ENCODE results near the gene CPM. TPM values are rescaled to one million over a fixed set of nuclear protein-coding genes. Genes with fewer than 3 reads are reported as not detected.

The CPM gene
- total RNA-seq, 1 donor from 2014 or later: 13.4 TPM

DNA sequence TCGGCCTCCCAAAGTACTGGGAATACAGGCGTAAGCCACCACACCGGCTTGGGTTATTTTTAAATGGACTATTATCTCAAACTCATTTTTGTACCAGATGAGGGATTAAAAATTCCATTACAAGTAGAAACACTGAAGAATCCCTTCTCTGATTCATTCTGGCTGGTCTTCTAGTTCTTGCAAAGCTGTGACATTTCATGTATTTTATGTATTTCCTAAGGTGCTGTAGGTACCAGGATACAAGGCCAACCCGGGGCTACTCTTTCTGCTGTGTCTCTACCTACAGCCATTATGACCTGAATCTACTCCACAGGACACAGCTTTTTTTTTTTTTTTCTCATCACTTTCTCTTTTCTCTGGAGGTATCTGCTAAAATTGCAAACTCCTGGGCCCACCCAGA is 24.9 kb downstream of the CPM start:
- intact Hi-C loops (cut with micrococcal nuclease): no loop called here

DNA sequence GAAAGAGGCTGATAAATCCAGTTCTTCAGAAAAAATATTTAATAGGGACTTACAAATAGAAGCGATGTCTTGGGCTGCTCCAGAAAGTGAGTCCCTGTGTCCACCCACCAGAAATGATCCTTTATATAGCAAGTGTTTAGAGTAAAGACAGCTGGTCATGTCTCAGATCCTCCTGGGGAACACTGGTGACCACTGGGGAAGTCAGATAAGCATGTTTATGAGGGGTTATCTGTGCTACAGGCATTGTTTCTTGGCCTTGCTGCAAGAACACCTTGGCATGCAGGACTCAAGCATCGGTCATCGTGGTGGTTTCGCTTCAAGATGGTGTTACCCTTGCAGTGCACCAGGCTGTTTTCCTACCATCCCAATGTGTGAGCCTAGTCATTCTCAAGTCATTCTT is 27.2 kb downstream of the CPM start:
- intact Hi-C loops (cut with micrococcal nuclease): no loop called here

DNA sequence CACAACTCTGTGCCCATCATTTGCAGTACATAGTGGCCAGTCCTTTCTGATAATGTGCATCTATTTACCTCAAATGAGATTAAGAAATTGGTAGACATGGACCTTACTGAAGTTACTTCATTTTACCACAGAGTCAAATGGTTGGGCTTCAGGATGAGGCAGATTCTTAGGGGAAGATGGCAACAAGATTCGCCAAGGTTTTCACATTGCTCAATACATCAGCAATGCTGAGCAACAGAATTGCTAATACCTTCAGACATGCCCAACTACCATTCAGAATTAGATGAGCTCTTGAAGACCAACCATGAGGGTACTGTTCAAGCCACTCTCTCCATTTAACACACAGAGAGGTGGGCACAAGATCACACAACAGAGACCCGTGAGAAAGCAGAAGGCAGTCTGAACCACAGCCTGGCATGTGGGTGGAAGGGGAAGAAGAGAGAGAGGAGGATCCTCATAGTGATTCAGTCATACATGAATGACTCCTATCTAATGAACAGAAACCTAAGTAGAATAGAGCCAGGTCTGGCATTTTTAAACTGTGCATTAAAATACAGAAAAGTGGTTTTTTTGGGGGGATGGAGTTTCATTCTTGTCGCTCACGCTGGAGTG is 28.5 kb downstream of the CPM start:
- intact Hi-C loops (cut with micrococcal nuclease): no loop called here

DNA sequence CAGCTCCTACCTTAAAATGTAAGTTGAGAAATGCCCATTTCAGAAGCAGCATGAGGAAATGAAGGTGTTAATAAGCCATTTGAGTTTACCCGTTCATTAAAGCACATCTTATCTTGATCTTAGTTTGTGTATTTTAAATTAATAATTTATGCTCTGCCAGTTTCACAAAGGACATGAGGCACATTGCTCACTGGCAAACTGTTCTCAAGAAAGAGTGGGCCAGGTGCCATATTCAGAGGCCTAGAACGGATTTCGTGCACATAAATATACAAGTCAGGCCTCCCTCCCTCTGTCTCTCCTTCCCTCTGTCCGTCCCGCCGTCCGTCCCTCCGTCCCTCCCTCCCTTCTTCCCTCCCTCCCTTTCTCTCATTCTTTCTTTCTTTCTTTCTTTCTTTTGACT is 29.5 kb downstream of the CPM start:
- intact Hi-C loops (cut with micrococcal nuclease): no loop called here

DNA sequence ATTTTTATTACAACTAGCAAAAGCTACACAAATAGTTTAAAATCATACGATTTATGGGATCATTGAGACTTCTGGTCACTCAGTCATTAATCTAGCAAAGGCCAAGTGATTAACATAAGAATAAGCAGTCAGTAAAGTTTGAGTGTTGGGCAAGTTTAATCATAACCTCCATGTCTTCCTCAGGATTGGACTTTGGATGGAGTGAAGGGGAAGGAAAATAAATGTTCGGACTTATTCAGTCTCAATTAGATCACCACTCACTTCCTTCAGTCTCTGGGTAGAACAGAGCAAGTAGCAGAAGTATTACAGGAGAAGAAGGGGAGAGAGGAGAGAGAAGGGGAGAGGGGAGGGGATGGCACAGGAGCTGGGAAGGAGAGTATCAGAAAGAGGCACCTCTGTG is 31.4 kb downstream of the CPM start:
- intact Hi-C loops (cut with micrococcal nuclease): no loop called here

DNA sequence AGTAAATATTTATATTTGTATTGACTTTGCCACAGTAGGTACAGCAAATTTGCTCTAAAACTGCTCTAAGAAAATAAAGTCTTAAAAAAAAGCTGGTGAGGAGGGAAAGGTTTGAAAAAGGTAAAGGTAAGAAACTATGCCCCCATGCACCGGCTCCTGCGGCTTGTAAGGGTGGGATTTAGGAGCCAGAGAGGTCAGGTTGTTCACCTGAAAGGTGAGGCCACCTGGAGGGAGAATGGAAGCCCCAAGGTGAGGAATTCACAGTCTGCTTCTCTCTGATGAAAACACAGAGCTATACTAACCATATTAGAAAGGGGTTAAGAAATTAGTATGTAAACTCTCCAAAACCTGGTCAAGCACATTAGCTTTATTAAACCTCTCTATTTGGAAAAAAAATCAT is 31.8 kb downstream of the CPM start:
- intact Hi-C loops (cut with micrococcal nuclease): no loop called here

DNA sequence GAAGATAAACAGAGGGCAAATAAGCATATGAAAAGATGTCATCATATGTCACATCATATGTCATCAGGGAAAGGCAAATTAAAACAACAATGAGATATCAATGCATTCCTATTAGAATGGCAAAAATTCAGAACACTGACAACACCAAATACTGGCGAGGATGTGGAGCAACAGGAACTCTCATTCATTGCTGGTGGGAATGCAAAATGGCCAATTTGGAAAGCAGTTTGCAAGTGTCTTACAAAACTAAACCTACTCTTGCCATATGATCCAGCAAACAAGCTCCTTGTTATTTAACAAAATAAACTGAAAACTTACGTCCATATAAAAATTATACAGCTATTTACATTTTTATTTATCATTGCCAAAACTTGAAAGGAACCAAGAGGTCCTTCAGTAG is 32.7 kb downstream of the CPM start:
- intact Hi-C loops (cut with micrococcal nuclease): no loop called here

DNA sequence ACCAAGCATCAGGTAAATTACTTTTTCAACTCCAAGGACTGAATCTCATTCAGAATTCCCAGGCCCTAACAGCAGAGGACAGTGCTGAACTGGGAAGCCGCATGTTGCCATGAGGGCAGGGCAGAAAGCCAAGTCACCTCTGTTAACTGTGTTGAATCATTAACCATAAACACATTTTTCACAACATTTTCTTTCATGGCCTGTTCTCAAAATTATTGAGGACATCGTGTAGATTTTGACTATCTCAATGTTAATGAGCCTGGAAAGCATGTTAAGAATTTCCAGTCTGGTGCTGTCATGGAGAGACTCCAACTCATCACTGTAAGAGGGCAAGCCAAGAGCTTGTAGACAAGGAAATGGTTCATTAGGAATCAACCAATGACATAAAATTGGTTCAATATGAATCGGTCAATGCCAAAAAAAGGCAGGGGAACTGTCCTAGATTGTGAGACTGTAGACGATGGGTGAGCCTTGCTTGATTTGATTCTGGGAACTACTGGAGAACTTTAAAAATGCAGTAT is 33.7 kb downstream of the CPM start:
- intact Hi-C loops (cut with micrococcal nuclease): no loop called here

DNA sequence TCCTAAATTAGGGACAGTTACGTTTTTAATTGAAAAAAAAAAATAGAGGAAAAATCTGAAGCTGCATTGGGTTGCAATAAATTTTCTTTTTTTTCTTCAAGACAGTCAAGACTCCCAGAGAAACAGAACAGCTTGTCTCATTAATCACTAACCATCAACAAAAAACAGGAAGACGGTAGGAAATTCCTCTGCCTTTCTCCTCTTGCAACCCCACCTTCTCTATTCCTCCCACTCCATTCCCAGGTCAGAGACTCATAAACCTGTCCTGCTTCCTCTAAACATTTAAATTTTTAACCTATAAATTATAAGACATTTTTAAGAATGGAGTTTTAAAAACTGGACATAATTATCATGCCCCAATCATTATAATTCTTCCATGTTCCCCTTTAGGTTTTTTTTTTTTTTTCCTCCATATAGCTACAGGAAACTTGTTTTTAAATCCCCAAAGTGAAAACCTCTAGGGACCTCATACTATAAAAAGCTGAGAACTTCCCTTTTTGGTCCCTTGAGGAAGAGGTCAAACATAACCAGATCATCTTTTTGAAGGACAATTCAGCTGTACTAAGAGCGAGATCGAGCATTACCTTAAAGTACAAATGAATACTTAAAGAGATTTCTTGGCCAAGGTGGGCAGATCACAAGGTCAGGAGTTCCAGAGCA is 36.0 kb downstream of the CPM start:
- intact Hi-C loops (cut with micrococcal nuclease): no loop called here

DNA sequence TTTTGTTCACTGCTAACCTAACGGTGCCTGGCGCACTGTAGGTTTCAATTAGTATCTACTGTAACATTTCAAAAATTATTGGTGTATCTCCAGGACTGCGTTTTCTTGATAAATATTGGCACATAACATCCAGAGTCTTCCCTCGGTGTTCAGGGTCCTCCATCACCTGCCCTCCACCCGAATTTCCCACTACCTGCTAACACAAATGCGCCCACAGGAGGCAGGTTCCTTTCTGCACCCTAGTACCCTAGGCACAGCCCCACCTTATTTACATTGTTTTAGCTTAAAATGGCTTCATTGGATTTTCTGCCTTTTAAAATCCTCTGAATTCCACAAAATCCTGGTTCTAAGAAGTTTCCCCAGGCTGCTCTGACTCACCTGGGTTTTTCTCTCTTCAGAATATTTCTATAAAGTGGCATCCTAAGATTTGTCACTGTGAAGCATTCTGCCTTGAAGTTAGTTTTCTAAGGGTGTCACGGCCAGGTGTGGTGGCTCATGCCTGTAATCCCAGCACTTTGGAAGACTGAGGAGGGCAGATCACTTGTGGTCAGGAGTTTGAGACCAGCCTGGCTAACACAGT is 38.6 kb downstream of the CPM start:
- intact Hi-C loops (cut with micrococcal nuclease): no loop called here

DNA sequence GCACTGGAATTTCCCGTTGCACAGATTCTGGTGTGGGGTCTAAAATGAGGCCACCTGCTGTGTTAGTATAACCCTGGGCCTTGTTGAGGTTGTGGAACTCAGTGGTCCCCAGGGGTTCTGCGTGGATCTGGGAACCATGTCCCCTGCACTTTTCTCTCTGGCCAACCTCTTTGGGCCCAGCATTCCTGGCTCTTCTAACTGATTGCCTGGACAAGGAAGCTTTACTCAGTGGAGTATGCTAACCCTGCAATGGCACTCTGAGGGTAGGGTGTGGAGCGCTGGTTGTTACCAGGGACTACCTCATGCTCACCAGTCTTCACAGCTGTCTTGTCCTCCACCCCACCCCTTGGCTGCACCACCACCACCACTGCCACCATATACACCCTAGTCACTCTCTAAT is 39.2 kb downstream of the CPM start:
- intact Hi-C loops (cut with micrococcal nuclease): no loop called here

DNA sequence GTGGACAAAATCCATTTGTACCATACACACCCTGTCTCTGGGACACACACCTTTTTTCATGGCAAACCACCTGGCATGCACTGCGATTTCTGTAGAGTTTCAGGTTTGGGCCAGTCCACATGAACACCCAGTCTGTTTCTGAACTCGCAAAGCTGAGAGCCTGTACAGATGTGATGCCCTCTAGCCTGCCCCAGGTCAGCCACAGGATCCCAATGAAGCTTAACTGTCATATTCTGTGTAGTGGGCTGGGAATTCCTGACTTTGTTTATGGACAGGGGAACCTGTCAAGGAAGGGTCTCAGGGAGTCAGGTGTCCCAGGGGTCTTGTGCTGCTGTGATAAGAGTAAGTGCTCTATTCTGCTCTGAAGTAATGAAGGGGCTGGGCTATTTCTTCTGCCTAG is 39.8 kb downstream of the CPM start:
- intact Hi-C loops (cut with micrococcal nuclease): no loop called here

DNA sequence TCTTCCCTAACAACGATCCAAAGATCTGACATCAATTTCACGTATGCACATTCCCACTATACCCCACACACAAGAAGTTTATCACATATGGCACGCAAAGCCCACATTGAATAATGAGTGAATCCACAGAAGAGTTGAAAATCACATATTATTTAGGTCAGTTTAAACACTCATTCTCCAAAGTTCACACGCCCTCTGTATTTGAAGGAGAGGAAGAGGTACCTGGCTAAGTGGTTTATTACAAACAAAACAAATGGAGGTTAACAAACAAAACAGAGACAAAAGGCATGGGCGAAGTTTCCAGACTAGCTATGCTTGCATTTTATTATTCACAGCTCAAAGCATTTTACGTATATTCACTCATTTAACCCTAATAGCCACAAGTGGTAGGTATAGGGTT is 41.8 kb downstream of the CPM start:
- intact Hi-C loops (cut with micrococcal nuclease): no loop called here

DNA sequence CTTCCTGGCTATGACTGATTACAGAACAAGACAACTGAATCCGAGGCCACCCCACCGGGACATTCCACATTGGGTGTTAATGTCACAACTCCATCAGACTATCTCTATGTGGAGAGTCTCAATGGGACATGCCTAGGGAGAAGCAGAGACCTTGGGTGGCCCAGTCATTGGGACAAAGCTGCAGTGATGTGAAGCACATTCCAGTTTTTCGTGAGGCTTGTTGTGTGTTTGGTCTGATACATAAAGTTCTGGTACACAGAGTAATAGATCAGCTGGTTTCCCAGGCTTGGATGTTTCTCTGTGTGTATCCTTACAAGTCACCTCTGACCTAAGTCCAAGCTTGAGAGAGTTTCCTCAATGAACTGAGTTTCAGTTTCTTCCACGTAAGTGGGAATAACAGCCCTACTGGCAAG is 42.3 kb downstream of the CPM start:
- intact Hi-C loops (cut with micrococcal nuclease): no loop called here

DNA sequence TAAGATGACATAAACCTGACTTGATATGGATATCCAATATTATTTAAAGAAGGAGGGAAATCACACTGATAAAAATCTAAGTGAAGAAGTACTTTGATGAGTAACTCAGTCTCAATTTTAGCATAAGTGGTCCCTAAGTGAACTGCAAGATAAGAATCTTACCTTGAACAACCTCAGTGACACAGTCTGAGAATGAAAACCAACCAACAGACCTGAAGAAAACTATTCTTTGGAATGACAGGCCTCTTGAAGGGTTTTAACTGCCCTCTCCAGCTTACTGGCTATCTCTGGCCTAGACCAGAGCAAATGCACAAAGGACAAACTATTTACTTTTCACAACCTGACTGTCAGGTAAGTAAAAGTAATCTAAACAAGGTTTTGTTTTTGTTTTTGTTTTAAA is 44.7 kb downstream of the CPM start:
- intact Hi-C loops (cut with micrococcal nuclease): loop anchor here (1.0 to 5.0 kb wide), 2 partner anchors 31 to 44 kb away; partner anchors contain the start of gene CPM

DNA sequence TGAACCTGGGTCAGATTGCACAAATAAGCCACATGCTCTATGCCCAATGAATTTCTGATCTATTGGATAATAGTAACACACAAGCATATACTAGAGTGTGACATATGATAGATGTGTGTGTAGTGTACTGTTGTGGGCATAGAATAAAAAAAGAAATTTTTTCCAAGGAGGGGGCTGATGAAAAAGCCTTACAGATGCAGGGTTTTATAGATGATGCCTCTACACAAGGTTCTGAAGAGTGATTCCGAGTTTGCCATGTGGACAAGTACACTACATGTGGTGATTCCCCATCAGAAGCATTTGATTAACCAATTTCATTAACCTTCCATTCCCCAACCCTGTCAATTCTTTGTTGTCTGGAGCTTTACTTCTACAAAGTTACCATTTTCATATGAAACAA is 45.3 kb downstream of the CPM start:
- intact Hi-C loops (cut with micrococcal nuclease): loop anchor here (1.0 to 5.0 kb wide), 2 partner anchors 32 to 45 kb away; partner anchors contain the start of gene CPM

DNA sequence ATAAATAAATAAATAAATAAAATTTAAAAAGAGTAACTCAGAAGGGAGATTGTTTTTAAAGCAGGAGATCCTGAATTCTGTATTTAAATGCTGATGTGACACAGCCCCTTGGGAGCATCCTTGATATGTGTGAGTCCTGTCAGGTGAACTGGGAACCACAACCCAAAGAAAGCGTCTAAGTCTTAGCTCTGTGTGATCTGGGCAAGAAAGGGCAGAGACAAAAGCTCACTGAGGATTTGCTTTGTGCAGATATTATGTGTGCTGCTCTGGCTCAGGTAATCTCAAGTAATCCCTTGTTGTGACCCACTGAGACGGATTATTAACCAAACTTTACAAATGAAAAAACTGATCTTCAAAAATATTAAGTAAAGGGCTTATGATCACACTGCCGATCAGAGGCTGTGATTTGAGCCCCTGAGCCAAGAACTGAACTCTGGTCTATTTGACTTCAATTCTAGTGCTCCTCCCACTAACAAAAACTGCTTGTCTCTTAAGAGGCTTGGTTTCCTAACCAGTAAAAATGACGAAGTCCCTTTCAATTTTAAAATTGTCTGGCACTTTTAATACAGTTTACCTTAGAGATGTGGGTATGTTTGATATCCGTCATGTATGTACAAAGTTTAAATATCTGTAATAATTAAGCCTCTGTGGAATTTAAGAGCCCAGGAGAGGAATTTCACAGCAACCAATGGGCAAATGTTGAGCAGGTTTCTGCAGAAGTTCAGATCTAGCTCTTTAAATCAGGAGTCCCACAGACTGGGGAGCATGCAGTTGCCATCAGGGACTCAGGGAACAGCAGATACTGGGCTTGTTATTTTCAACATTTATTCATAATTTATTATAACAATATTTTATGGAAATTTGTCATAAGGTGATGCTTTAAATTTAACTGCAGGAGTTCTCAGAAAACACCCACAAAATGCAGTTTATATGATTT is 46.1 kb downstream of the CPM start:
- intact Hi-C loops (cut with micrococcal nuclease): loop anchor here (5.0 kb wide), 1 partner anchor 45 kb away; the partner anchor contains the start of gene CPM

DNA sequence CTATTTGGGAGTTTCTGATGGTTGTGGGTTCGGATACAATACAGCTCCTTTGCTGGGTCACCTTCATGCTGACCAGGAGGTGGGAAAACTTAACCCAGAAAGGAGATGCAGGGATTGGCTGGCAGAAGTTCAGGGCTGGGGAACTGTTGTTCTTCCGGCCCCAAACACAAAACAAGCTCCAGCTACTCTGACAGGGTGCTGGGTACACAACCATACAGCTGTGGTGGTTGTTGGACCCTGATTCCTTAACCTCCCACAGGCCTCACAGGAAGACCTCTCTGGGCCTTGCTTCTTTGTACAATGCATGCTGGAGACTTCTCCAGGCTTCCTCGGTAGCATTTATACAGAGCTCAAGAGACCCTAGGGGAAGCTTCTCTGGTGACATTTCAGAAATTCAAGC is 47.6 kb downstream of the CPM start:
- intact Hi-C loops (cut with micrococcal nuclease): loop anchor here (5.0 kb wide), 1 partner anchor 47 kb away; the partner anchor contains the start of gene CPM

DNA sequence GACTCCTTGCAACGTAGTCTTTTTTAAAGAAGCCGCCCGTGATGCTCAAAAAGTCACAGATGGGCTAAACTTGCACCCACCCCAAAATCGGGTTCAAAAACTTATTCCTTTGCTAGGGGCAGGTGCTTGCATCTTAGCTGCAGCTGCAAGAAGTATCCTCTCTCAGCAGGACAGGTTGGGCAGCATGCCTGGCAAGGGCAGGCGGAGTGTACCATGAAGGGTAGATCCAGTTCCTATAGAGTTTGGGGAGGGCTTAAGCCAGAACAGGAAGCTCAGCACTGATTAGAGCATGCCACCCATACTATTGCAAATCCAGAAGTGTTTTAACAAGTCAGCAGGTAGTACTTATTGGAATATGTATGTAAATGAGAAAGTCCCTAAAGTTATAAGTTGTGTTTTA is 48.7 kb downstream of the CPM start:
- intact Hi-C loops (cut with micrococcal nuclease): no loop called here

DNA sequence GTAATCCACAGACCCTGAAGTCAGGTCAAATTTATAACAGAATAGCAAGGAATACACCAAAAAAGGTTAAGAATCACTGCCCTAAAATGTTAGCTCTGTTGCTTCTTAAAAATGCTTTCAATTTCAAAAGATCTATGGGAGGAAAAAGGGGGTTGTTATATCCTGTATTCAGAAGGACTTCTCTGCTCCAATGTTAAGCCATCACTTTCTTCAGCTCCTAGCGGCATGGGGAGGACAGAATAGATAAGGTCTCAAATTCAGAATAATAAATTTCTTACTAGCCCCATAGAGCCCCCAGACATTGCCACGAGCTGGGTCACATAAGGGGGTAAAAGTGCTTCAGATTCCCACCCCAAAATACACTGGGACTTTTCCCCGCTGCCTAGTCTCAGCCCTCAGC is 49.8 kb downstream of the CPM start:
- intact Hi-C loops (cut with micrococcal nuclease): no loop called here

DNA sequence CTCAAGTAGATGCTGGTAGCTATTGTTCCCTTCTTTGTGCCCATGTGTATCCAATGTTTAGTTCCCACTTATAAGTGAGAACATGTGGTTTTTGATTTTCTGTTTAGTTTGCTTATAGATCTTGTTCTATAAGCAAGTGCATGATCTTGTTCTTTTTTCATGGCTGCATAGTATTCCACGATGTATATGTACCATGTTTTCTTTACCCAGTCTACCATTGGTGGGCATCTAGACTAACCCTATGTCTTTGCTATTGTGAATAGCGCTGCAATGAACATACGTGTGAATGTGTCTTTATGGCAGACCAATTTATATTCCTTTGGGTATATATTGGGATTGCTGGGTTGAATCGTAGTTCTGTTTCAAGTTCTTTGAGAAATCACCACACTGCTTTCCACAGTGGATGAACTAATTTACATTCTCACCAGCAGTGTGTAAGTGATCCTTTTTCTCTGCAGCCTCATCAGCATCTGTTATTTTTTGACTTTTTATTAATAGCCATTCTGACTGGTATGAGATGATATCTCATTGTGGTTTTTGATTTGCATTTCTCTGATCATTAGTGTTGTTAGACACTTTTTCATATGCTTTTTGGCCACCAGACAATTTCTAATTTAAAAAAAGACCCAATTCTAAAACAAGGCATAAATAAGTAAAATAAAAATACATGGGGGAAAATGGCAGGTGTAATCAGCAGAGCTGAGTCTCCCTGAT is 50.6 kb downstream of the CPM start:
- intact Hi-C loops (cut with micrococcal nuclease): no loop called here
